Tibial nerve (tissue), 4 donors: ENCODE results near the gene BDKRB2.

Source experiments
- CTCF ChIP-seq, 5 experiments: fragments of 200-600 bp in 3 of 5; fragments of 450-650 bp in 2 of 5; sonication (generic) in 3 of 5; IDR thresholded peaks; one replicate each; pipeline ENCODE4 v1.5.1; 2016 to 2019; ENCODE audit warnings: antibody characterized with exemption in 5 of 5, mild to moderate bottlenecking in 3 of 5, moderate library complexity in 2 of 5
- EP300 ChIP-seq, 2 donors: sonication (generic); formaldehyde crosslinking; IDR thresholded peaks; one replicate each; pipeline ENCODE4 v1.6.1; 2017; ENCODE audit warnings: antibody characterized with exemption in 2 of 2, mild to moderate bottlenecking in 1 of 2
- POLR2A ChIP-seq, 2 donors: fragments of 450-650 bp; IDR thresholded peaks; one replicate each; pipeline ENCODE4 v1.6.1; 2017; ENCODE audit warnings: antibody characterized with exemption in 2 of 2, mild to moderate bottlenecking in 2 of 2, moderate library complexity in 2 of 2

- no peak for TF ChIP-seq CTCF (IDR thresholded peaks at IDR 0.05)
- TF ChIP-seq EP300 (IDR thresholded peaks at IDR 0.05) = no peak
- TF ChIP-seq POLR2A (IDR thresholded peaks at IDR 0.05) = no peak
These were observed 56.4 kb downstream of the BDKRB2 start for GRCh38 chr14:96261053-96261452.
